PC-9 (cell line): ENCODE data around the gene PSD4.

Experiments used
- EZH2 ChIP-seq: fragments of 200-600 bp; sonication (generic); IDR thresholded peaks from 2 replicates; pipeline ENCODE4 v1.8.0; 2017; ENCODE audit warnings: antibody characterized with exemption, low read depth
- TF ChIP-seq, protein P1 (sequence below): fragments of 200-600 bp; sonication (generic); conservative IDR thresholded peaks from 2 replicates; pipeline ENCODE4 v1.6.1; 2017; ENCODE audit warnings: mixed run types, antibody characterized with exemption, mild to moderate bottlenecking, moderate library complexity

DNA sequence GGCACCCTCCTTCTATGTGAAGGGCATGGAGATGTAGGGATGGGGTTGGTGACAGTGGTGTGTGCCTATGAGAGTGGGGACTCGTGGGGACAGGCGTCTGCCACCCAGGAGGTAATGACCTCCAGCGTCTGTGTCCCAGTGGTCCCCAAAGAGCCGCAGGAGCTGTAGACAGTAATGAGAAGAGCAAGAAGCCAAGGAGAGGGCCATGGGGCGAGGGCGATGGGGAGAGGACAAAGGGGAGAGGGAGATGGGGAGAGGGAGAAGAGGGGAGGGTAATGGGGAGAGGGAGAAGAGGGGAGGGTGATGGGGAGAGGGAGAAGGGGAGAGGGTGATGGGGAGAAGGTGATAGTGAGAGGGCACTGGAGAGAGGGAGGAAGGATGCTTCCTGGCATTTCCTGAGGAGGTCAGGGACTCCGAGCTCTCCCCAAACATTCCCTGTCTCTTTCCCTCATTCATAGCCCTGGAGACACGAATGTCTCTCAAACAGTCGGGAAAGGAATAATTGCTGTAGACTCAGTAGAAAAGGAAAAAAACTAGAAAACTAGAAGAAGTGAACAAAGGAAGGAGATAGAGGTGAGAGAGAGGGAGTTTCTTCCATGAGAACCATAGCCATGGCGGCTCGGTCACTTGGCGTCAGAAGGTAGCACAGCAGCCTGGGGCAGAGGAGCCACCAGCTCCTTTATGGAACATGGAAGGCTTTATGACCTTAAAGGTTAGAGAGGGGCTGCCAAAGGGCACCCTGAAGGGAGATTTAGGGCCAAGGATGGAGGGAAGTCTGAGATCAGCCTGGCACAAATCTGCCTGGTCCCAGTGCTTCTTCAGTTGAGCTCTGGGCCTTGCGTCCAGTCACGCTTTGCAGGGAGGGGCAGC is 39.5 kb downstream of the PSD4 start:
- TF ChIP-seq, protein P1, sequence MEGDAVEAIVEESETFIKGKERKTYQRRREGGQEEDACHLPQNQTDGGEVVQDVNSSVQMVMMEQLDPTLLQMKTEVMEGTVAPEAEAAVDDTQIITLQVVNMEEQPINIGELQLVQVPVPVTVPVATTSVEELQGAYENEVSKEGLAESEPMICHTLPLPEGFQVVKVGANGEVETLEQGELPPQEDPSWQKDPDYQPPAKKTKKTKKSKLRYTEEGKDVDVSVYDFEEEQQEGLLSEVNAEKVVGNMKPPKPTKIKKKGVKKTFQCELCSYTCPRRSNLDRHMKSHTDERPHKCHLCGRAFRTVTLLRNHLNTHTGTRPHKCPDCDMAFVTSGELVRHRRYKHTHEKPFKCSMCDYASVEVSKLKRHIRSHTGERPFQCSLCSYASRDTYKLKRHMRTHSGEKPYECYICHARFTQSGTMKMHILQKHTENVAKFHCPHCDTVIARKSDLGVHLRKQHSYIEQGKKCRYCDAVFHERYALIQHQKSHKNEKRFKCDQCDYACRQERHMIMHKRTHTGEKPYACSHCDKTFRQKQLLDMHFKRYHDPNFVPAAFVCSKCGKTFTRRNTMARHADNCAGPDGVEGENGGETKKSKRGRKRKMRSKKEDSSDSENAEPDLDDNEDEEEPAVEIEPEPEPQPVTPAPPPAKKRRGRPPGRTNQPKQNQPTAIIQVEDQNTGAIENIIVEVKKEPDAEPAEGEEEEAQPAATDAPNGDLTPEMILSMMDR: no peak
- TF ChIP-seq EZH2: no peak
